ELR (cell line): ENCODE data around the gene SHISA8.

Experiments used
- DNase-seq: peaks from one replicate; pipeline ENCODE4 v3.0.0-alpha.2; 2015; ENCODE audit warnings: low read depth

Gene SHISA8

GRCh38 chr22:41913842-41914534 is 886 bp downstream of the SHISA8 start:
- no peak for DNase-seq

DNA sequence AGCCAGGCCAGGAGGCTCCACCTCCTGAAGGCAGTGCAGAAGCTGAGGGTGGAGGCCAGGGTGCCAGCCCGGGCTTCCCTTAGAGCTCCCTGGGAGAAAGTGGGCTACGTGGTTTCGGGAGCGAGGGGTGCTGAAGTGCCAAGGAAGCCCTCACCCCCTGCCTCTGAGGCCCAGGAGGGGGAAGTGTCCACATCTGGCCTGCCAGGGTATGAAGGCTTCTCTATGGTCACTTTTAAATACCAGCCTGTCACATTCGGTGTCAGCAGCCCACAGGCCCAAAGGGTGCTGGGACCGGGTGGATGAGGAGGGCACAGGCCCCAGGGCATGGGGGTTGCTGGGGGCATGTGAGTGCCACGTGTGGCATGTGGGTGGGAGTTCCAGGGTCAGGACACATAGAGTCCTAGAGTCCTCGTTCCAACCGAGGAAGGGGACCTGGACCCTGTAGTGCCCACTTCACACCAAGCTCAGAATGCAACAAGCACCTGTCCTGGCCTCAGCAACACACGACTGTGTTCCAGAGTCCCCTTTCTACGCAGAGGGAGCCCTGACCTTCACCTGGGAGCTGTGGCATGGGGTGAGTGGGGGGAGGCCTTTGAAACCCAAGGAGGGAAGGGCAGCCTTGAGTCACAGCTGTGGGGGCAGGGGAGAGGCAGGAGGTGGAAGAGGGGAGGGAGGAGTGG is 1.7 kb downstream of the SHISA8 start:
- no peak for DNase-seq

- no peak for DNase-seq
Measured at GRCh38 chr22:41912338-41913039, 2.4 kb downstream of the SHISA8 start.

- no peak for DNase-seq
Measured at GRCh38 chr22:41911001-41911611, 3.8 kb downstream of the SHISA8 start.

DNA sequence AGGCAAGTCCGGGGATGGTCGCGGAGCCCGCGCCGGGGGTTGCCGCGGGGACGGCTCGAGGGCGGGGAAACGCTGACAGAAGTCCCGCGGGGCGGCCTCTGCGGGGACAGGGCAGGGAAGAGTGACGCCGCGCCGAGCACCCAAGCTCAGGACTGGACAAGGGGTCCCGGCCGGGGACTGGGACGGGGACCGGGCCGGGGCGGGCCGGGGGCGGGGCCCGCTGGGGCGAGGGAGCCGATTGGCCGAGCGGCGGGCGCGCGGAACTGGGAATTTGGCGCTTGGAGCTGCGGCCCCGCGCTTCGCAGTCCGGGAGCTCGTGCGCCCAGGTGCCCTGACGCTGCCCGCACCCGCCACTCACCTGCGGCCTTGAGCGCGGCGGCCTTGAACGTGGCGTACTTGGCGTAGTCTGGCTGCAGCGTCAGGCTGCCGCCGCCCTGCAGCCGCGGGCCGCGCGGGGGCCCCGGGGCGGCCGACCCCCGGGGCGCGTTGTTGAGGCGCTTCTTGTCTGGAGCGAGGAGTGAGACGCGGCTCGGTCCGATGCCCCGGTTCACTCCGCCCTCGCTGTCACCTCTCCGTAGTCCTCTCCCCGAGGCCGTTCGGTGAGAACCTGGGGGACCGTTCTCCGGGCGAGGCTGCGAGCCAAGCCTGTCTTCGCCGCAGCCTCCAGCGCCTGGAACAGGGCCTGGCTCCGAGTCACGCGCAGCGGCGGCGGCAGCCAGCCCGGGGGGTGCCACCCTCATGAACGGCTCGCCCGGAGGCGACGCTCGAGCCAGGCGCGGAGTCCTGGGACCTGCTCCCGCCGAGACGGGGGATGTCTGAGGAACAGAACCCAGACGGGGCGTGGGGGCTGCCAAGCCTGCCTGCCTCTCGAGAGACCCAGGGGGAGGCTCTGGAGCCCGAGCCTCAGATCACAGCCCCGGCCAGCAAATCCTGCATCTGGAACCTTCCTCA is 4.5 kb downstream of the SHISA8 start:
- peak; percentile 42 for DNase-seq

- no peak for DNase-seq
Measured at GRCh38 chr22:41909310-41910049, 5.4 kb downstream of the SHISA8 start.

- no peak for DNase-seq
Measured at GRCh38 chr22:41908411-41909309, 6.2 kb downstream of the SHISA8 start.

DNA sequence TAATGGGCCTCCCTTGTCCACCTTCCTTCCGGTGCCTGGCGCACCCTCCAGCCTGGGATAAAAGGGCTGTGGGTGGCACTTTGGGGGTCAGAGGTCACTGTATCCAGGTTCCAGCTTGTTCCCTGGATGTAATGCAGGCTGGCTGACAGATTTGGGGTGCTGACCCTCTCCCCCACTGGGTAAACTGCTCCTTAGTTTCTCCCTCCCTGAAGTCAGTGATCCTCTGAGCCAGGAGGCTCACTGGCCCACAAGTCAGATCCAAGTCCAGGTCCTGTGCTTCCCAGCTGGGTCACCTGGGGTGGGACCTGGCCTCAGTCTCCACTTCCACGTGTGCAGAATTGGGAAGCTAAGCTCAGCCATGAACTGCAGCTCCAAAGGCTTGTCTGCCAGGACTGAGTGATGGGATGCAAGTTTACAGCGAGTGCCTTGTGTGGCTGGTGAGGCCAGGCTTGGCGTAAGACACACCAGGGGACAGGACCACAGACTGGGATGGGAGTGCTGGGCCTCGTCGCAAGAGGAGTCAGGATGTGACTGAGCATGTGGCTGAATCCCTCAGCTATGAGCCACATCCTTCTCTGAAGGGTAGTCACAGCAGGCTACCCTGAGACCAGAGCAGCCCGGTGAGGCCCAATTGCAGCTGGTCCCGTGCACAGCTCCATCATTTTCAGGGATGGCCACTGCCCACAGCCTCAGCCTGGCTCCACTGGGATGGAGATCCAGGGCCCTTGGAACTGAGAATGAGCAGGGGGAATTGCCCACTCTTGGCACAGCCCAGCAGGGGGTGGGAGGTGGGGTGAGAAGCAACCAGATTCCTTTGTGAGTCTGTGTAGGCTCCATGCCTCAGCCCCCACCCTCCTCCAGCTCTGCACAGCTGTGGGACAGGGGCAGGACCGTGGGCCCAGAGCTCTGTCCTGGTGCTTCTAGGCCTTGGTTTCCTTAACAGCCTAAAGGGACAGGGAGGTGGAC is 7.2 kb downstream of the SHISA8 start:
- DNase-seq, result peak; percentile 66

- no peak for DNase-seq
Measured at GRCh38 chr22:41906822-41907221, 8.1 kb downstream of the SHISA8 start.

DNA sequence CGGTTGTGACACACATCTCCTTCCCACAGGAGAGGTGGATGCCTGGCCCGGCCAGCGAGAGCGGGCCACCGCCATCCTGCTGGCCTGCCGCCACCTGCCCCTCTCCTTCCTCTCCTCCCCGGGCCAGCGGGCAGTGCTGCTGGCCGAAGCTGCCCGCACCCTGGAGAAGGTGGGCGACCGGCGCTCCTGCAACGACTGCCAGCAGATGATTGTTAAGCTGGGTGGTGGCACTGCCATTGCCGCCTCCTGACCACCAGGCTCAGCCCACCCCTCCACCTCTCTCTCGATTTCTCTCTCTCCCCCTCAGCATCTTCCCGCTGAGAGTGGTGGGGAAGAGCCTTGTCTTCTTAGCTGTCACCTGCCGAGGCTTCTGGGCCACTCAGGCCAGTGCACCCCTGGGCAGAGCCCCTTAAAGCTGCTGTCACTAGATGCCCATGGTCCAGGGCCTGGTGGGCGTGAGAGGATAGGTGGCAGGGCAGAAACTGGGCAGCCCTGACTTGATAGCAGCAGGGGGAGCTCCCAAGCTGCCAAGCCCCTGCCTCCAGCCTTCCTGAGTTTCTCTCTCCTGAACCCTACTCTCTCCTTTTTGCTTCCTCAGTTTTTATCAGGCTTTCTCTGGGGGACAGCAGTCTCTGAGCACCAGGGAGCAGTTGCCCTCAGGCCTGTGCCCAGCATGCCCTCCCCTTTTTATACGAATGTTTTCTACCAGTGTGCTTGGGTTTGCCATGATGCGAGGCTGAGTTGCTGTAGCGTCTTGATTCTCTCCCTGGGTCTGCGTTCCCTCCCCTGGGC is 9.3 kb downstream of the SHISA8 start:
- no peak for DNase-seq

DNA sequence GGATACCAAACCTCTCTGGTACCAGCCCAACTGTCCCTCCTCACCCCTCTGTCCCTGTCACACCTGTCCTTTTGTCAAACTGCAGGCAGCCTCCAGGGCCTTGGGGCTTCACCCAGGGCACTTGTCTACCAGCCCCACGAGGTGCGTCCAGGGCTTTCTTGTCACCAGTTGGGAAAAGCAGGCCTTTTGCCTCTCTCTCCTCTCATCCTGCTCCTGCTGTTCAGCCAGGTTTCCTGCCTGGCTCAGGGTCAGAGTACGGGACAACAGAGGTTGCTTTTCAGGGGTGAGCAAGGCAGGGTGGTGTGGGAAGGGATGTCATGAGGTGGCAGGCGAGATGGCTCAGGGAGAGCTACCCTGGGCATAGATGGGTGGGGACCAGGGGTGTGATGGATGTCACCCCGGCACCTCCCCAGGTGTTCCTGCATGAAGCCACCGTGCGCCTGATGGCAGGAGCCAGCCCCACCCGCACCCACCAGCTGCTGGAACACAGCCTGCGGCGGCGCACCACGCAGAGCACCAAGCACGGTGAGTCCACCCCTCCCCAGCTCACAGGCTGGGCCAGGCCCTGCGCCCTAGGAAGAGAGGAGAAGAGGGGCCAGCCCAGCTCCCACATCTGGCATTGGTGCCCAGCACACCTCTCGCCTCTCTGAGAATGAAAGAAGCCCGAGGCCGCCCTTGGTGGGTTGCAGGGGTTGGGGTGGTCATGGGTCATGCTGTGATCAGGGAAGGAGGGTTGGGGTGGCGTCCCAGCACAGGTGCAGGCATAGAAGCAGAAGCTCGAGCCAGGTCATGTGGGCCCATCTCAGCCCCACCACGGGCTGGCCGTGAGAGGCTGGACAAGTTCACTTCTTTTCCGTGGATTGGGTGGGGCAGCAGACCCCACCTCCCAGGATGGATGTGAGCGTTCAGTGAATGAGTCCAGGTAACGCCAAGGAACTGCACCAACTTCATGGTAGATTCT is 10.1 kb downstream of the SHISA8 start:
- no peak for DNase-seq

DNA sequence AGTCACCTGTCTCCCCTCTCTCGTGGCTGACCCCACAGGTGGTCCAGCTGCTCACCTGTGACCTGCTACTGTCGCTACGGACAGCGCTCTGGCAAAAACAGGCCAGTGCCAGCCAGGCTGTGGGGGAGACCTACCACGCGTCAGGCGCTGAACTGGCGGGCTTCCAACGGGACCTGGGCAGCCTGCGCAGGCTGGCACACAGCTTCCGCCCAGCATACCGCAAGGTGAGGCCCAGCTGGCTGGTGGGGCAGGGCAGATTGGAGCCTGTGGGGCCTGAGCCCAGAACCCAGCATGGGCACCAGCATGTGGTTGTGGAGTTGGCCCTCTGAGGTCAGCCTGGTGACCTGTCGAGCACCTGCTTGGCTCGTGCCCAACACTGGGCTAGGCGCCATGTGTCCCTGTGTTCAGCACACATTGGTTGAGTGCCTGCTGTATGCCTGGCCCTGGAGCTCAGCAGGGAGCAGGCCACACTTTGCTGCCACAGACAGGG is 11.9 kb downstream of the SHISA8 start:
- DNase-seq, result no peak

- DNase-seq, result no peak
Measured at GRCh38 chr22:41902016-41902415, 12.9 kb downstream of the SHISA8 start.

- DNase-seq, result no peak
Measured at GRCh38 chr22:41900652-41901312, 14.1 kb downstream of the SHISA8 start.

- DNase-seq, result no peak
Measured at GRCh38 chr22:41899992-41900651, 14.8 kb downstream of the SHISA8 start.
